ENCODE data around the gene TTC39B. TPM values are rescaled to one million over a fixed set of nuclear protein-coding genes. Genes with fewer than 3 reads are reported as not detected.
"Not testable (repeated sequence)": the region's sequence is repeated elsewhere in the genome, so short reads cannot be mapped to it uniquely, and the experiment has no call there.

The TTC39B gene
- total RNA-seq (10 to 100 TPM; 28.7 to 35.6 TPM), total RNA-seq (76.5 to 78.7 reads per million in 2 donors)

- Mint-ChIP-seq H3K36me3 (ENCODE audit: low read depth) (peaks cover 4% of the 10 kb centered on the region), H3K27ac (peak within 1 kb of the TSS; percentile 92)
These were observed at the start of gene TTC39B for GRCh38 chr9:15306757-15307522. TTC39B (minus strand) TSS chr9:15307216; CDS start chr9:15307125, 91 bp downstream.

GRCh38 chr9:15355669-15356068, 48.7 kb upstream of the TTC39B start:
- no peak for ATAC-seq
- Mint-ChIP-seq H3K4me1 (peaks cover 13% of the 10 kb centered on the region), H3K27ac (peak overlapping the region; percentile 27), H3K27me3 (no peaks in the 10 kb centered on the region), H3K4me3 (no peak overlapping the region), H3K36me3 (ENCODE audit: low read depth) (no peaks in the 10 kb centered on the region)
- no peaks in the 10 kb centered on the region for H3K9me3 ChIP-seq (ENCODE audit: control insufficient read depth, low read length, poor library complexity, severe bottlenecking)
- no peak for DNase-seq

More at GRCh38 chr9:15306757-15307522, at the start of gene TTC39B:
- peak within 1 kb of the TSS; percentile 97 for H3K4me3 Mint-ChIP-seq
- no peaks in the 10 kb centered on the region for H3K9me3 ChIP-seq (ENCODE audit: control insufficient read depth, low read length, poor library complexity, severe bottlenecking)
- DNase-seq (peak; percentile 52 to 84 (median 79)), ATAC-seq (peak; percentile 80)
- no peaks in the 10 kb centered on the region for H3K27me3 Mint-ChIP-seq
- H3K4me1 Mint-ChIP-seq = peaks cover 42% of the 10 kb centered on the region

- Mint-ChIP-seq H3K27me3 (no peaks in the 10 kb centered on the region), H3K4me3 (no peak overlapping the region), H3K36me3 (ENCODE audit: low read depth) (peaks cover 2% of the 10 kb centered on the region), H3K27ac (peak overlapping the region; percentile 27), H3K4me1 (peaks cover 13% of the 10 kb centered on the region)
- ATAC-seq (peak; percentile 36), DNase-seq (no peak)
- no peaks in the 10 kb centered on the region for H3K9me3 ChIP-seq (ENCODE audit: control insufficient read depth, low read length, poor library complexity, severe bottlenecking)
These were observed 47.7 kb upstream of the TTC39B start for GRCh38 chr9:15354713-15355112.

- no peak for ATAC-seq
- H3K9me3 ChIP-seq (ENCODE audit: control insufficient read depth, low read length, poor library complexity, severe bottlenecking) = no peaks in the 10 kb centered on the region
- Mint-ChIP-seq H3K27me3 (no peaks in the 10 kb centered on the region), H3K27ac (no peak overlapping the region), H3K4me3 (no peak overlapping the region), H3K4me1 (peaks cover 13% of the 10 kb centered on the region), H3K36me3 (ENCODE audit: low read depth) (peaks cover 2% of the 10 kb centered on the region)
- DNase-seq = no peak
These were observed 46.9 kb upstream of the TTC39B start for GRCh38 chr9:15353892-15354291.

- Mint-ChIP-seq H3K36me3 (ENCODE audit: low read depth) (peaks cover 2% of the 10 kb centered on the region), H3K27me3 (no peaks in the 10 kb centered on the region), H3K4me3 (no peak overlapping the region), H3K4me1 (peaks cover 13% of the 10 kb centered on the region), H3K27ac (no peak overlapping the region)
- H3K9me3 ChIP-seq (ENCODE audit: control insufficient read depth, low read length, poor library complexity, severe bottlenecking) = no peaks in the 10 kb centered on the region
- ATAC-seq = no peak
- no peak for DNase-seq
These were observed 45.3 kb upstream of the TTC39B start for GRCh38 chr9:15352306-15352705.

- no peaks in the 10 kb centered on the region for H3K9me3 ChIP-seq (ENCODE audit: control insufficient read depth, low read length, poor library complexity, severe bottlenecking)
- no peaks in the 10 kb centered on the region for H3K27me3 Mint-ChIP-seq
- peaks cover 2% of the 10 kb centered on the region for H3K36me3 Mint-ChIP-seq (ENCODE audit: low read depth)
- H3K27ac Mint-ChIP-seq = no peak overlapping the region
- H3K4me1 Mint-ChIP-seq = peaks cover 12% of the 10 kb centered on the region
- no peak overlapping the region for H3K4me3 Mint-ChIP-seq
- ATAC-seq = no peak
- no peak for DNase-seq
These were observed 43.1 kb upstream of the TTC39B start for GRCh38 chr9:15349892-15350761.

GRCh38 chr9:15346837-15347236, 39.8 kb upstream of the TTC39B start:
- peaks cover 5% of the 10 kb centered on the region for H3K4me1 Mint-ChIP-seq
- ATAC-seq (no peak), DNase-seq (no peak)
- peaks cover 6% of the 10 kb centered on the region for H3K36me3 Mint-ChIP-seq (ENCODE audit: low read depth)
- H3K4me3 Mint-ChIP-seq = no peak overlapping the region
- no peaks in the 10 kb centered on the region for H3K27me3 Mint-ChIP-seq
- H3K9me3 ChIP-seq (ENCODE audit: control insufficient read depth, low read length, poor library complexity, severe bottlenecking) = no peaks in the 10 kb centered on the region
- no peak overlapping the region for H3K27ac Mint-ChIP-seq

- Mint-ChIP-seq H3K27me3 (no peaks in the 10 kb centered on the region), H3K4me1 (no peaks in the 10 kb centered on the region), H3K27ac (no peak overlapping the region), H3K36me3 (ENCODE audit: low read depth) (peaks cover 4% of the 10 kb centered on the region), H3K4me3 (no peak overlapping the region)
- ATAC-seq (no peak), DNase-seq (no peak)
- no peaks in the 10 kb centered on the region for H3K9me3 ChIP-seq (ENCODE audit: control insufficient read depth, low read length, poor library complexity, severe bottlenecking)
These were observed 37.2 kb upstream of the TTC39B start for GRCh38 chr9:15344191-15344590.

GRCh38 chr9:15333376-15333881, 26.4 kb upstream of the TTC39B start:
- no peak for DNase-seq
- Mint-ChIP-seq H3K27ac (no peak overlapping the region), H3K4me1 (peaks cover 4% of the 10 kb centered on the region), H3K4me3 (no peak overlapping the region), H3K27me3 (peaks cover 11% of the 10 kb centered on the region), H3K36me3 (ENCODE audit: low read depth) (no peaks in the 10 kb centered on the region)
- ATAC-seq = no peak
- H3K9me3 ChIP-seq (ENCODE audit: control insufficient read depth, low read length, poor library complexity, severe bottlenecking) = no peaks in the 10 kb centered on the region

GRCh38 chr9:15332939-15333338, 25.9 kb upstream of the TTC39B start:
- H3K9me3 ChIP-seq (ENCODE audit: control insufficient read depth, low read length, poor library complexity, severe bottlenecking) = no peaks in the 10 kb centered on the region
- H3K36me3 Mint-ChIP-seq (ENCODE audit: low read depth) = no peaks in the 10 kb centered on the region
- peaks cover 4% of the 10 kb centered on the region for H3K4me1 Mint-ChIP-seq
- no peak overlapping the region for H3K4me3 Mint-ChIP-seq
- DNase-seq (no peak), ATAC-seq (no peak)
- peaks cover 11% of the 10 kb centered on the region for H3K27me3 Mint-ChIP-seq
- no peak overlapping the region for H3K27ac Mint-ChIP-seq

- Mint-ChIP-seq H3K36me3 (ENCODE audit: low read depth) (no peaks in the 10 kb centered on the region), H3K27ac (no peak overlapping the region), H3K27me3 (peaks cover 6% of the 10 kb centered on the region), H3K4me1 (no peaks in the 10 kb centered on the region), H3K4me3 (no peak overlapping the region)
- ATAC-seq = no peak
- H3K9me3 ChIP-seq (ENCODE audit: control insufficient read depth, low read length, poor library complexity, severe bottlenecking) = no peaks in the 10 kb centered on the region
- no peak for DNase-seq
These were observed 22.6 kb upstream of the TTC39B start for GRCh38 chr9:15329539-15330109.

- Mint-ChIP-seq H3K27me3 (peaks cover 12% of the 10 kb centered on the region), H3K4me3 (no peak overlapping the region), H3K36me3 (ENCODE audit: low read depth) (peaks cover 3% of the 10 kb centered on the region), H3K4me1 (no peaks in the 10 kb centered on the region), H3K27ac (no peak overlapping the region)
- ATAC-seq (no peak), DNase-seq (no peak)
- H3K9me3 ChIP-seq (ENCODE audit: control insufficient read depth, low read length, poor library complexity, severe bottlenecking) = no peaks in the 10 kb centered on the region
These were observed 21.9 kb upstream of the TTC39B start for GRCh38 chr9:15328946-15329345.

GRCh38 chr9:15322695-15323094, 15.7 kb upstream of the TTC39B start:
- H3K27ac Mint-ChIP-seq; H3K36me3 Mint-ChIP-seq (ENCODE audit: low read depth); H3K9me3 ChIP-seq (ENCODE audit: control insufficient read depth, low read length, poor library complexity, severe bottlenecking); H3K4me3 Mint-ChIP-seq; DNase-seq; H3K27me3 Mint-ChIP-seq; ATAC-seq; H3K4me1 Mint-ChIP-seq: not testable (repeated sequence)
